B cell (primary cell): ENCODE data around the gene RTTN. TPM values are rescaled to one million over a fixed set of nuclear protein-coding genes. Genes with fewer than 3 reads are reported as not detected.
"Not testable (repeated sequence)": the region's sequence is repeated elsewhere in the genome, so short reads cannot be mapped to it uniquely, and the experiment has no call there.

Experiments used
- ATAC-seq: fragments of 200-7000 bp; cut with Tn5 transposase; one replicate; pipeline ENCODE4 v1.10.0; 2021; ENCODE audit warnings: low read depth, mild to moderate bottlenecking, moderate number of reproducible peaks, moderate library complexity
- CTCF ChIA-PET: fragments of 350-600 bp; sonication (Branson Sonifier 250); formaldehyde crosslinking; loops from one replicate; lab custom pipeline; 2021; ENCODE audit warnings: antibody characterized with exemption, inconsistent platforms; lab: Charles Lee
- POLR2A ChIA-PET: fragments of 350-600 bp; sonication (Branson Sonifier 250); formaldehyde crosslinking; loops from one replicate; lab custom pipeline; 2021; ENCODE audit warnings: antibody characterized with exemption; lab: Charles Lee
- DNase-seq: peaks from one replicate; pipeline ENCODE4 v3.0.0; 2013
- H2AFZ ChIP-seq: 2 replicates; pipeline ENCODE4 v1.6.1; 2012; ENCODE audit warnings: mild to moderate bottlenecking, low read depth, low read length; ENCODE audit not compliant: insufficient read depth, poor library complexity, severe bottlenecking
- H3K27ac ChIP-seq, 2 donors: 1 replicate in 1 of 2; 2 replicates in 1 of 2; pipeline ENCODE4 v1.5.1; 2012 to 2013; ENCODE audit warnings: low read length in 2 of 2, mild to moderate bottlenecking in 2 of 2, moderate library complexity in 1 of 2
- H3K27me3 ChIP-seq, 4 experiments: fragments of 200-600 bp in 1 of 4; sonication (generic) in 1 of 4; replicated peaks in 1 of 4; 1 replicate in 2 of 4; 2 replicates in 2 of 4; pipeline versions ENCODE4 v1.6.1 to v1.7.0; 2013 to 2016; ENCODE audit warnings: low read length in 3 of 4, mild to moderate bottlenecking in 2 of 4, mixed read lengths in 1 of 4, moderate library complexity in 1 of 4; ENCODE audit not compliant: insufficient read depth in 4 of 4, control insufficient read depth in 3 of 4; ENCODE audit errors: control extremely low read depth in 1 of 4
- H3K36me3 ChIP-seq, 2 experiments: replicated peaks in 1 of 2; 1 replicate in 1 of 2; 2 replicates in 1 of 2; pipeline versions ENCODE4 v1.6.1 to v1.7.1; 2013; ENCODE audit warnings: low read length in 1 of 2; ENCODE audit not compliant: insufficient read depth in 2 of 2, control insufficient read depth in 1 of 2; ENCODE audit errors: control extremely low read depth in 1 of 2, extremely low read depth in 1 of 2
- H3K4me1 ChIP-seq, 2 donors: fragments of 200-600 bp in 1 of 2; sonication (generic) in 1 of 2; 1 replicate in 1 of 2; 2 replicates in 1 of 2; pipeline versions ENCODE4 v1.5.1 to v1.6.1; 2013 to 2017; ENCODE audit warnings: low read length in 2 of 2; ENCODE audit not compliant: control insufficient read depth in 2 of 2, insufficient read depth in 2 of 2
- H3K4me2 ChIP-seq: replicated peaks from 2 replicates; pipeline ENCODE3; 2012; ENCODE audit warnings: mild to moderate bottlenecking, low read depth, low read length; ENCODE audit not compliant: poor library complexity, severe bottlenecking
- H3K4me3 ChIP-seq, 5 experiments: fragments of 200-600 bp in 1 of 5; sonication (generic) in 1 of 5; 1 replicate in 3 of 5; 2 replicates in 2 of 5; pipeline versions ENCODE4 v1.5.1 to v1.7.0; 2011 to 2016; ENCODE audit warnings: low read length in 4 of 5, mild to moderate bottlenecking in 4 of 5, low read depth in 2 of 5, control low read depth in 1 of 5, moderate library complexity in 1 of 5; ENCODE audit not compliant: insufficient read depth in 1 of 5; ENCODE audit errors: control extremely low read depth in 1 of 5, extremely low read depth in 1 of 5
- H3K79me2 ChIP-seq: fragments of 200-600 bp; sonication (generic); one replicate; pipeline ENCODE4 v1.6.0; 2016; ENCODE audit warnings: low read length; ENCODE audit not compliant: control insufficient read depth, insufficient read depth
- H3K9ac ChIP-seq: fragments of 200-600 bp; sonication (generic); 2 replicates; pipeline ENCODE4 v1.6.1; 2017; ENCODE audit warnings: mild to moderate bottlenecking, low read length, moderate library complexity
- H3K9me3 ChIP-seq, 3 donors: one replicate each; pipeline versions ENCODE4 v1.6.1 to v1.7.1; 2013; ENCODE audit warnings: low read length in 2 of 3; ENCODE audit not compliant: control insufficient read depth in 2 of 3, insufficient read depth in 1 of 3; ENCODE audit errors: control extremely low read depth in 1 of 3
- H4K20me1 ChIP-seq: 2 replicates; pipeline ENCODE4 v1.6.0; 2012; ENCODE audit warnings: mild to moderate bottlenecking, low read length; ENCODE audit not compliant: insufficient read depth, control insufficient read depth, poor library complexity, severe bottlenecking
- H3K27ac Mint-ChIP-seq: one replicate; pipeline ENCODE4 v1.8.0; 2021; ENCODE audit warnings: mixed read lengths
- H3K27me3 Mint-ChIP-seq: one replicate; pipeline ENCODE4 v1.8.0; 2021; ENCODE audit warnings: mixed read lengths
- H3K4me1 Mint-ChIP-seq: one replicate; pipeline ENCODE4 v1.8.0; 2021; ENCODE audit warnings: mixed read lengths
- H3K4me3 Mint-ChIP-seq: one replicate; pipeline ENCODE4 v1.8.0; 2021; ENCODE audit warnings: mixed read lengths
- H3K9me3 Mint-ChIP-seq: one replicate; pipeline ENCODE4 v1.8.0; 2022; ENCODE audit warnings: mixed read lengths; ENCODE audit not compliant: insufficient read depth
- EZH2 ChIP-seq: IDR thresholded peaks from 2 replicates; pipeline ENCODE4 v1.6.1; 2012; ENCODE audit warnings: borderline replicate concordance, low read depth, mild to moderate bottlenecking, moderate library complexity, low read length; ENCODE audit not compliant: insufficient read depth, poor library complexity, severe bottlenecking
- WGBS: methylation state at CpG from one replicate; pipeline ENCODE4 v1.1.5; 2013; ENCODE audit warnings: missing lambda C conversion rate; ENCODE audit not compliant: insufficient coverage; 5-methylcytosine and 5-hydroxymethylcytosine counted together
- intact Hi-C: fragments of 100-400 bp; cut with micrococcal nuclease; formaldehyde crosslinking; loops from one replicate; pipeline ENCODE4 v1.10.0; 2022
- polyA plus RNA-seq: library from polyadenylated mRNA; depleted of rRNA; stranded (reverse); fragments of >200 nt; gene quantifications from 2 replicates; pipeline ENCODE4 v1.2.3, GENCODE V29; 2012
- total RNA-seq, 2 donors: library from RNA; stranded (reverse); fragments of 120-200 nt in 1 of 2; gene quantifications; 1 replicate in 1 of 2; 2 replicates in 1 of 2; pipeline versions ENCODE4 v1.2.3 to v1.2.4, GENCODE V29; 2013 to 2022
- TF ChIP-seq, protein P1 (sequence below): fragments of 200-600 bp; IDR thresholded peaks from one replicate; pipeline ENCODE4 v1.8.0; 2022; ENCODE audit warnings: antibody characterized with exemption, mild to moderate bottlenecking

RTTN gene
- total and polyA plus RNA-seq, 2 donors (not counting 1 experiment from before 2014, with no cell fraction given) = 10.0 to 41.2 TPM

DNA sequence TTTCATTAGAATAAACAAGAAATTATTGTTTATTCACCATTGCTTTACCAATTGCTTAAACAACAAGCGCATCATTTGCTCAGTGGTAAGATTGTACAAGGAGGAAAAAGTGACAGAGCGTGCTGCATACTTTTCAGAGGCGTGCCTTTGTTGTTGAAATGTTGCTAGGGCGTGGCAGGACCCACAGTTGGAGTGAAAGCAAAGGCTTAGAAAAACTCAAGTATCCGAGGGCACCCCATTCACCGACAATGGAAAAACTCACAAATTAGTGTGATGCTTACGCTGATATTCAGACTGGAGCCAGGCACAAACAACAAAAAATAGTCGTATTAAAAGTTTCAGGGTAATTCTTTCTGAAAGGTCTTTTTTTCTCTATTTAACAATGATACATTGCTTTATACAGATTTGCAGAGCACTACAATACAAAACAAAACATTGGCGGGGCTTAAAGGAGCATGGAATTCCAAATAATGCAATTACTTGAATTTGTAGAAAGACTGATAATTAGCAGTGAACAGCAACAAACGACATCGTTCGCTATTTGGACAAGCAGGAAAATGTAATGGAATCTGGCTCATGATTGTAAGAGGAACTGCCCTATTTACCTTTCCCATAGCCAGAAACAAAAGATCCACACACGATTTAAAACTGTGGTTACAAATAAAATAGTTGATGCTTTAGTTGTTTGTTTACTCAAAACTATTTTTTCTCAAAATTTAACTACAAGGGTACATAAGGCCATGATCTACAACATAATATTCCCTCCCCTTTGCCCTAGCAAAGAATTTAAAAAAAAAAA lies 37.8 kb upstream of the RTTN start:
- no peaks in the 10 kb centered on the region for H3K79me2 ChIP-seq
- H3K9me3 ChIP-seq = peaks cover 0 to 4% (median 0%) of the 10 kb centered on the region in 3 donors
- 98% methylated on average over 7 of the region's 13 CpGs for WGBS
- H3K9me3 Mint-ChIP-seq = no peaks in the 10 kb centered on the region
- no peak for TF ChIP-seq EZH2
- TF ChIP-seq, protein P1, sequence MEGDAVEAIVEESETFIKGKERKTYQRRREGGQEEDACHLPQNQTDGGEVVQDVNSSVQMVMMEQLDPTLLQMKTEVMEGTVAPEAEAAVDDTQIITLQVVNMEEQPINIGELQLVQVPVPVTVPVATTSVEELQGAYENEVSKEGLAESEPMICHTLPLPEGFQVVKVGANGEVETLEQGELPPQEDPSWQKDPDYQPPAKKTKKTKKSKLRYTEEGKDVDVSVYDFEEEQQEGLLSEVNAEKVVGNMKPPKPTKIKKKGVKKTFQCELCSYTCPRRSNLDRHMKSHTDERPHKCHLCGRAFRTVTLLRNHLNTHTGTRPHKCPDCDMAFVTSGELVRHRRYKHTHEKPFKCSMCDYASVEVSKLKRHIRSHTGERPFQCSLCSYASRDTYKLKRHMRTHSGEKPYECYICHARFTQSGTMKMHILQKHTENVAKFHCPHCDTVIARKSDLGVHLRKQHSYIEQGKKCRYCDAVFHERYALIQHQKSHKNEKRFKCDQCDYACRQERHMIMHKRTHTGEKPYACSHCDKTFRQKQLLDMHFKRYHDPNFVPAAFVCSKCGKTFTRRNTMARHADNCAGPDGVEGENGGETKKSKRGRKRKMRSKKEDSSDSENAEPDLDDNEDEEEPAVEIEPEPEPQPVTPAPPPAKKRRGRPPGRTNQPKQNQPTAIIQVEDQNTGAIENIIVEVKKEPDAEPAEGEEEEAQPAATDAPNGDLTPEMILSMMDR = no peak
- DNase-seq (no peak), ATAC-seq (no peak)
- no peaks in the 10 kb centered on the region for H3K27me3 ChIP-seq
- no peak overlapping the region for H3K4me3 Mint-ChIP-seq
- no peaks in the 10 kb centered on the region for H3K36me3 ChIP-seq
- H3K27ac ChIP-seq = no peak overlapping the region
- ChIA-PET CTCF (no interaction called here), POLR2A (no interaction called here)
- H3K9ac ChIP-seq = no peak overlapping the region
- no peak overlapping the region for H3K4me2 ChIP-seq
- peaks cover 6% of the 10 kb centered on the region for H3K27me3 Mint-ChIP-seq
- H3K4me3 ChIP-seq = no peak overlapping the region
- no peaks in the 10 kb centered on the region for H4K20me1 ChIP-seq
- no peak overlapping the region for H2AFZ ChIP-seq
- H3K4me1 Mint-ChIP-seq = no peaks in the 10 kb centered on the region
- H3K4me1 ChIP-seq = no peaks in the 10 kb centered on the region
- no peak overlapping the region for H3K27ac Mint-ChIP-seq
- intact Hi-C loops = no loop called here

DNA sequence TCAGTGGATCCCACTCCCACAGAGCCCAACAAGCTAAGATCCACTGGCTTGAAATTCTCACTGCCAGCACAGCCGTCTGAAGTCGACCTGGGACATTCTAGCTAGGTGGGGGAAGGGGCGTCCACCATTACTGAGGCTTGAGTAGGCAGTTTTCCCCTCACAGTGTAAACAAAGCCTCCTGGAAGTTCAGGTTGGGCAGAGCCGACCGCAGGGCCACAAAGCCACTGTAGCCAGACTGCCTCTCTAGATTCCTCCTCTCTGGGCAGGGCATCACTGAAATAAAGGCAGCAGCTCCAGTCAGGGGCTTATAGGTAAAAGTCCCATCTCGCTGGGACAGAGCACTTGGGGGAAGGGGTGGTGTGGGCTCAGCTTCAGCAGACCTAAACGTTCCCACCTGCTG lies 31.4 kb upstream of the RTTN start:
- CTCF ChIA-PET, H3K27ac ChIP-seq, H3K36me3 ChIP-seq, intact Hi-C loops, H3K27me3 ChIP-seq, ATAC-seq, H3K9me3 Mint-ChIP-seq, H3K4me1 ChIP-seq, H2AFZ ChIP-seq, H3K4me3 Mint-ChIP-seq, DNase-seq, H3K4me2 ChIP-seq, H3K4me1 Mint-ChIP-seq, H3K4me3 ChIP-seq, H3K9ac ChIP-seq, POLR2A ChIA-PET, H3K9me3 ChIP-seq, H3K79me2 ChIP-seq, H4K20me1 ChIP-seq, H3K27ac Mint-ChIP-seq: not testable (repeated sequence)
- WGBS = 88% methylated on average over 4 of the region's 7 CpGs
- H3K27me3 Mint-ChIP-seq = peaks cover 23% of the 10 kb centered on the region
